H1 (cell line): ENCODE measurements around the gene HES5. TPM values are rescaled to one million over a fixed set of nuclear protein-coding genes. Genes with fewer than 3 reads are reported as not detected.

Source experiments
- CREB1 ChIP-seq: IDR thresholded peaks from 2 replicates; pipeline ENCODE4 v1.6.1; 2012; ENCODE audit warnings: inconsistent platforms
- POLR2A ChIP-seq, 2 experiments: IDR thresholded peaks; 1 replicate in 1 of 2; 2 replicates in 1 of 2; pipeline ENCODE4 v1.6.1; 2011; ENCODE audit warnings: low read depth in 2 of 2, low read length in 2 of 2, mild to moderate bottlenecking in 2 of 2; ENCODE audit errors: control extremely low read depth in 1 of 2
- POLR2AphosphoS5 ChIP-seq: IDR thresholded peaks from 2 replicates; pipeline ENCODE4 v1.6.1; 2011; ENCODE audit warnings: low read depth, low read length
- SAP30 ChIP-seq: fragments of 300-600 bp; sonication (generic); IDR thresholded peaks from 2 replicates; pipeline ENCODE4 v1.7.1; 2012; ENCODE audit warnings: low read length, moderate library complexity, mild to moderate bottlenecking, inconsistent platforms; ENCODE audit not compliant: insufficient read depth, insufficient replicate concordance
- SP1 ChIP-seq: IDR thresholded peaks from 2 replicates; pipeline ENCODE4 v1.6.1; 2011; ENCODE audit warnings: low read depth, low read length
- ZNF274 ChIP-seq: IDR thresholded peaks from 2 replicates; pipeline ENCODE4 v1.7.0; 2012; ENCODE audit warnings: low read length, borderline replicate concordance; ENCODE audit errors: extremely low read depth
- polyA plus RNA-seq, 7 experiments: library from polyadenylated mRNA; depleted of rRNA in 3 of 7; stranded (reverse) in 5 of 7; unstranded in 2 of 7; fragments of >200 nt in 5 of 7; fragments of 200-250 nt in 2 of 7; gene quantifications; 1 replicate in 5 of 7; 2 replicates in 1 of 7; 4 replicates in 1 of 7; pipeline versions ENCODE4 v1.2.1 to v1.2.3, GENCODE V29; 2011 to 2013; ENCODE audit warnings: missing spikeins in 2 of 7, mixed read lengths in 2 of 7
- total RNA-seq: library from RNA; stranded (reverse); fragmentation: NEBNext Ultra II Directional; extraction: Animal tissue kit (Norgen Biotek cat#: 25700); gene quantifications from 2 replicates; pipeline ENCODE4 v1.2.1, GENCODE V29; 2021
- TF ChIP-seq, protein P1 (sequence below): IDR thresholded peaks from 2 replicates; pipeline ENCODE4 v1.6.1; 2011; ENCODE audit warnings: low read depth, mild to moderate bottlenecking, low read length; ENCODE audit not compliant: insufficient read depth
- TF ChIP-seq, protein P2 (sequence below): IDR thresholded peaks from 2 replicates; pipeline ENCODE4 v1.6.1; 2012; ENCODE audit warnings: low read length, inconsistent platforms
- TF ChIP-seq, protein P3 (sequence below): IDR thresholded peaks from 2 replicates; pipeline ENCODE4 v1.6.1; 2011; ENCODE audit warnings: low read length, improper control_type of control experiment
- TF ChIP-seq, protein P4 (sequence below): IDR thresholded peaks from 2 replicates; pipeline ENCODE4 v1.6.1; 2012; ENCODE audit warnings: inconsistent platforms

Gene HES5
- total and polyA plus RNA-seq, 2 of the 8 experiments (the other 6 are each of a cell fraction or from before 2014, with no cell fraction given), result 0.22 TPM; not detected in 1

DNA sequence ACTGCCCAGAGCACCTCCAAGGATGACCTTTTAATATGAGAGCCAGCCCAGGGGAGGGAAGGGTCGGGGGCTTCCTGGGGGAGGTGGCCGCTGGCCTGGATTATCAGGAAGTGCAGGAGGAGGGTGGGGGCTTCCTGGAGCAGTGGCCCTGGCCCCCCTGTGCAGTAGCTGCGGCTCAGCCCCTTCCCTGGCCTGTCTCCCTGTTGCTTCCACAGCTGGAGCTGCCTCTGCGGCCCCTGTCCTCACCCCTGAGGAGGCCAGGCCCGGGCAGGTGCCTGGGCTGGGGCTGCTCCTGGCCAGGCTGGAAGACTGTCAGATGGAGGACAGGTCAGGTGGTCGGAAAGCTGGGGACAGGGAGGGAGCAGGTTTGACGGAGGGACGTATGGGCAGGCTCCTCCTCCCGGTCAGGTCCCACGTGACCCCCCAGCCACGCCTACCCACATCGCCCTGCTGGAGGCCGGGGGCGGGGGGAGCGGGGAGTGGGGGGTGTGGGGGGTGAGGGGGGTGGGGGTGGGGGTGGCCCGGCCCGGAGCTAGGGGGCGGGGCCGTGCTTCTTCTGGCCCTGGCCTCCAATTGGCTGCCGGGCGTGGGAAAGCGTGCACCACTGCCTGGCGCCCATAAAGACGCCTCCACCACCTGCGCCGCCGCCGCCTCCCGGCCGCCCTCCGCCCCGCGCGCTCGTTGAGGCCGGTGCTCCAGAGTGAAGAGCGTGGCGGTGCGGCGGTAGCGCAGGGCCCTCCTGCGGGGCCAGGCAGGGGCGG is 15.9 kb upstream of the HES5 start (continued):
- TF ChIP-seq, protein P1, sequence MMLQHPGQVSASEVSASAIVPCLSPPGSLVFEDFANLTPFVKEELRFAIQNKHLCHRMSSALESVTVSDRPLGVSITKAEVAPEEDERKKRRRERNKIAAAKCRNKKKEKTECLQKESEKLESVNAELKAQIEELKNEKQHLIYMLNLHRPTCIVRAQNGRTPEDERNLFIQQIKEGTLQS, result peak; percentile 48; the same call in 1 of the 2 replicates
- TF ChIP-seq, protein P2, sequence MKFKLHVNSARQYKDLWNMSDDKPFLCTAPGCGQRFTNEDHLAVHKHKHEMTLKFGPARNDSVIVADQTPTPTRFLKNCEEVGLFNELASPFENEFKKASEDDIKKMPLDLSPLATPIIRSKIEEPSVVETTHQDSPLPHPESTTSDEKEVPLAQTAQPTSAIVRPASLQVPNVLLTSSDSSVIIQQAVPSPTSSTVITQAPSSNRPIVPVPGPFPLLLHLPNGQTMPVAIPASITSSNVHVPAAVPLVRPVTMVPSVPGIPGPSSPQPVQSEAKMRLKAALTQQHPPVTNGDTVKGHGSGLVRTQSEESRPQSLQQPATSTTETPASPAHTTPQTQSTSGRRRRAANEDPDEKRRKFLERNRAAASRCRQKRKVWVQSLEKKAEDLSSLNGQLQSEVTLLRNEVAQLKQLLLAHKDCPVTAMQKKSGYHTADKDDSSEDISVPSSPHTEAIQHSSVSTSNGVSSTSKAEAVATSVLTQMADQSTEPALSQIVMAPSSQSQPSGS, result no peak
- TF ChIP-seq POLR2AphosphoS5 (0 out of 2 replicates have a peak, but pooled peaks have one; percentile 33), SAP30 (no peak), POLR2A (IDR thresholded peaks at IDR 0.05; ENCODE audit: control extremely low read depth in 1 of 2, low read depth in 2 of 2, low read length in 2 of 2) (peak in 1 of 2 experiments; percentile 78; a peak in 2 of 3 replicates), CREB1 (0 out of 2 replicates have a peak, but pooled peaks have one; percentile 42), ZNF274 (no peak), SP1 (0 out of 2 replicates have a peak, but pooled peaks have one; percentile 12)
- TF ChIP-seq, protein P3, sequence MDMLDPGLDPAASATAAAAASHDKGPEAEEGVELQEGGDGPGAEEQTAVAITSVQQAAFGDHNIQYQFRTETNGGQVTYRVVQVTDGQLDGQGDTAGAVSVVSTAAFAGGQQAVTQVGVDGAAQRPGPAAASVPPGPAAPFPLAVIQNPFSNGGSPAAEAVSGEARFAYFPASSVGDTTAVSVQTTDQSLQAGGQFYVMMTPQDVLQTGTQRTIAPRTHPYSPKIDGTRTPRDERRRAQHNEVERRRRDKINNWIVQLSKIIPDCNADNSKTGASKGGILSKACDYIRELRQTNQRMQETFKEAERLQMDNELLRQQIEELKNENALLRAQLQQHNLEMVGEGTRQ, result peak; percentile 92
- TF ChIP-seq, protein P4, sequence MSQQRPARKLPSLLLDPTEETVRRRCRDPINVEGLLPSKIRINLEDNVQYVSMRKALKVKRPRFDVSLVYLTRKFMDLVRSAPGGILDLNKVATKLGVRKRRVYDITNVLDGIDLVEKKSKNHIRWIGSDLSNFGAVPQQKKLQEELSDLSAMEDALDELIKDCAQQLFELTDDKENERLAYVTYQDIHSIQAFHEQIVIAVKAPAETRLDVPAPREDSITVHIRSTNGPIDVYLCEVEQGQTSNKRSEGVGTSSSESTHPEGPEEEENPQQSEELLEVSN, result peak; percentile 86
